ENCODE results near the gene ARFGAP3.

ARFGAP3 gene

DNA sequence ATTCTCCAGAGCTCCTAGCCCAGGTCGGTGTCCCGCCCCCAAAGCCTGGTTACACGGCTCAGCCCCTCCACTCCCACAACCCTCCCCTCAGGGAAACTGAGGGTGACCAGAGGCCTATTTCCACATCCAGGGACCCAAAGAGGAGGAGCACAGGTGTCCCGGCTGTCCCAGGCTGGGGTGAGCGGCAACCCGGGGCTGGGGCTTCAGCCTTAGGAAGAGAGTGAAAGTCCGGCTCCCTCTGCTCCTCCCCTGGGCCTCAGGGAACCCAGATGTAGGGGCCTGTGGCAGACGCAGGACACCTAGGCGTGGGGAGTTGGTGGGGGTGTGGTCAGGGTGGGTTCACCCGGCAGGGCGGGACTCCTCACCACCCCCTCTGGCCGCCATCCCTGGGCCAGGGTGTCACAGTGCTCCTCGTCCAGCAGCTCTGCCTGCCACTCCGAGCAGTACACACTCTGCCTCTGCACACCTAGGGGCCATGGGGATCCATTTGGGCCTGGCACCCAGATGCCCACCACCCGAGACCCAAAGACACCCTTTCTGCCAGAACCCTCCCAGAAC, 63.1 kb downstream of the ARFGAP3 start:
- DNase-seq (ENCODE audit: insufficient read length, low spot score) (no peak), FAIRE-seq (no peak)
- TF ChIP-seq POLR2A (IDR thresholded peaks at IDR 0.05; ENCODE audit: low read depth, low read length) (no peak), POLR2AphosphoS5 (IDR thresholded peaks at IDR 0.05; ENCODE audit: low read depth, low read length) (no peak), TAF1 (IDR thresholded peaks at IDR 0.05; ENCODE audit: low read depth, low read length) (no peak), PAX5 (IDR thresholded peaks at IDR 0.05; ENCODE audit: insufficient read depth, low read length, severe bottlenecking) (no peak), POU2F2 (IDR thresholded peaks at IDR 0.05; ENCODE audit: low read depth, low read length) (no peak), SPI1 (IDR thresholded peaks at IDR 0.05; ENCODE audit: low read depth, low read length) (no peak)

DNA sequence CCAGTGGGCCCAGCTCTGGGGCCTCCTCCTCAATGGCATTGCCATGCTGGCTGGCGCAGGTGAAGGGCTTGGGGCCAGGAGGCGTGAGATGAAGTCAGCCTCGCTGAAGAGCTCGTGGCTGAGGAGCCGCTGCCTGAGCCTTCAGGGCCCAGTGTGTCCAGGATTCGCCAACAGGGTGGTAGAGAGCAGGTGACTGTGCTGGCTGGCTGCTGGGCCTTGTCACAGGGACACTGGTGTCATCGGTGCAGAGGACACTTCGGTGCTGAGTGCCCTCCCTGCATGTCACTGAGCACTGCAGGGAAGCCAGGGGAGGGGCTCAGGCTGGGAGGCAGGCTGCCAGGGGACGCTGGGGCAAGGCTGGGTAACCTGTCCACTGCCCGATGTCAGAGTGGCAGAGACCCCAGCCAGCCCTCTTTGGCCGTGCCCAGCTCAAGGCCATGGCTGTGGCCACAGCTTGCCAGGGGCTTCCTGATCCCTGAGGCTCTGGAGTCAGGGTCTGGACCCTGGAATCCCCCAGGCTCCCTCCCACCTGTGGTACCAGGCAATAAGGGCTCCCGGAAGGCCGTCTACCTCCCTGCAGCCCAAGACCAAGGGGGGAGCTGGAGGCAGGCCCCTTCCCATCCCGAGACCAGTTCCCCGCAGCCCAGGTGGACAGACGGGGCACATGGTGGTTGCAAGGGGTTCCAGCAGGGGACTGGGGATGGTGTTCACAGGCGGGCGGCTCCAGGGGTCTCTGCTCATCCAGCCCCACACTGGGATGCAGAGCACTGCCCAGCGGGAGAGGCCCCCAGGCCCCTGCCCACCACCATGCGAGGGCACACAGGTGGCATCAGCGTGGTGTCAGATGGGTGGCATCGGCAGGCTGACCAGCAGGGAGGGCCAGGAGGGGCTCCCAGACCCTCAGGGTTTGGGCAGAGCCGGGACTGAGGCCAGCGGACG, 63.9 kb downstream of the ARFGAP3 start:
- FAIRE-seq: no peak
- no peak for TF ChIP-seq SPI1 (IDR thresholded peaks at IDR 0.05; ENCODE audit: low read depth, low read length)
- no peak for TF ChIP-seq POLR2AphosphoS5 (IDR thresholded peaks at IDR 0.05; ENCODE audit: low read depth, low read length)
- TF ChIP-seq PAX5 (IDR thresholded peaks at IDR 0.05; ENCODE audit: insufficient read depth, low read length, severe bottlenecking): no peak
- no peak for DNase-seq (ENCODE audit: insufficient read length, low spot score)

DNA sequence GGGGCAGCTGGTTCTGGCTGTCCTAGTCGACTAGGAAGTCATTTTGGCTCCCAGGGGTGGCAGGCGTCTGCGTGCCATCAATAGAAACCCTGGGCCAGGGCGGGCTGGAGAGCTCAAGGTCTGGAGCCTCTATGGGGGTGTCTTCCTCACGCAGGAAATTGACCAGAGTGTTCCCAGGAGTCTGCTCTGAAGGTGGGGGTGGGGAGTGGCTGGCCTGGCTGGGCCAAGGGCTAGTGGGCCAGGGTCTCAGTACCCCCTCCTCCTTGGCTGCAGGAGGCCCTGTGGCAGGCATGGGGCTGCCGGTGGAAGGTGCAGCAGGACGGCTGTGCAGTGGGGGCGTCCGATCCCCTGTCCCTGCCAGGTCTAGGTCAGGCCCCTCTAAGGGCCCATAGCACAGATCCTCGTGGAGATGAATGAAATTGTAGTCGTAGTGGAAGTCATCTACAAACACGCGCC, 64.6 kb downstream of the ARFGAP3 start:
- TF ChIP-seq PAX5 (IDR thresholded peaks at IDR 0.05; ENCODE audit: insufficient read depth, low read length, severe bottlenecking) (no peak), POLR2AphosphoS5 (IDR thresholded peaks at IDR 0.05; ENCODE audit: low read depth, low read length) (no peak), POLR2A (IDR thresholded peaks at IDR 0.05; ENCODE audit: low read depth, low read length) (no peak), POU2F2 (IDR thresholded peaks at IDR 0.05; ENCODE audit: low read depth, low read length) (no peak), TAF1 (IDR thresholded peaks at IDR 0.05; ENCODE audit: low read depth, low read length) (no peak), SPI1 (IDR thresholded peaks at IDR 0.05; ENCODE audit: low read depth, low read length) (no peak)
- DNase-seq (ENCODE audit: insufficient read length, low spot score) (no peak), FAIRE-seq (no peak)

DNA sequence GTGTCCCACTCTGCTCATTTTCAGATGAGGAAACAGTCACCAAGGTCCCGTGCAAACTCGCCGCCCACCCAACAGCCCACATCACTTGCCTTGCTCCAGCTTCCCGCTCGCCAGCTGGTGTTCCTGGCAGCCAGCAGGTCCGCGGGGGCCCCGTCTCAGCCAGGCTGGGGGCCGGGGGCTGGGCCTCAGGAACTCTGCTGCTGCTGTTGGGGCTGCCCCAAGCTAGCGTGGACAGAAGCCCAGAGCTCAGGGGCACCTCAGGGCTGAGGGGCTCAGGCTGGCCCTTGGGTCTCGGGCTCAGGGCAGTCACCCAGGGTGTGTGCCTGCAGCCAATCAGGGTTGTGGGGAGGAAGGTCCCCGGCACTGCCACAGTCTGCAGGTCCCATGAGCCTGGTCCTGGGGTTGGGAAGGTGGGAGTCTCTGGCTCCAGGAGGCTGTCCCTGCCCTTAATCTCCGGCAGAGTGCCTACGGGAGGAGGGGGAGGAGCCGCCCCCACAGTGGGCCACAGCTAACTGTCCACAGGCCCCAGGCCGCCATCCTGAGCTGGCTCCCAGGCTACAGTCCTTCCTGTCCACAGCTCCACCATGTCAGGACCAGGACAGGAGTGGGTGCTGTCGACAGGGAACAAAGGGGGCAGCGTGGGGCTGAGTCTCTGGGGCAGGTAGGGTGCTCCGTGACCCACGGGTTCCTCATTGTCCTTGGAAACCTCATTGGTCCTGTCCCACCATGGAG, 65.2 kb downstream of the ARFGAP3 start:
- no peak for FAIRE-seq
- TF ChIP-seq POLR2A (IDR thresholded peaks at IDR 0.05; ENCODE audit: low read depth, low read length) (no peak), POU2F2 (IDR thresholded peaks at IDR 0.05; ENCODE audit: low read depth, low read length) (no peak), SPI1 (IDR thresholded peaks at IDR 0.05; ENCODE audit: low read depth, low read length) (no peak), TAF1 (IDR thresholded peaks at IDR 0.05; ENCODE audit: low read depth, low read length) (no peak), PAX5 (IDR thresholded peaks at IDR 0.05; ENCODE audit: insufficient read depth, low read length, severe bottlenecking) (no peak)
- no peak for DNase-seq (ENCODE audit: insufficient read length, low spot score)

DNA sequence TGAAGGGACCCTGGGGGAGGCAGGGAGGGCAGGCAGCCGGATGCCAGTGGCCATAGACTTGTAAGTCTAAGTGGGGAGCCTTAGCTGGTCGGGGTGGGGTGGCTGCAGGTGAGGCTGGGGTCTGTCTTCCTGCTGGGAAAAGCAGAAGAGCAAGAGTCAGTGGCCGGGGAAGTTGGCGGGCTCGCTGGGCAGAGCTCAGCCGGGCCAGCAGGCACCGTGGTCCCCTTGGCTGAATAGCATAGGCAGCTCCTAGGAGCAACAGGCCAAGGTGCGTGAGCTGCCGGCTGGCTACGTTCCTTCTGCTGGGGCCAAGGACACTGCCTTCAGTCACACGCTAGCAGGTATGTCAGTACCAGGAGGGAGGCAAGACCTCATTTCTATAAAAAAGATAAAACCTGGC, 68.6 kb downstream of the ARFGAP3 start:
- no peak for DNase-seq (ENCODE audit: insufficient read length, low spot score)
- no peak for FAIRE-seq
- no peak for TF ChIP-seq SPI1 (IDR thresholded peaks at IDR 0.05; ENCODE audit: low read depth, low read length)
- no peak for TF ChIP-seq POLR2AphosphoS5 (IDR thresholded peaks at IDR 0.05; ENCODE audit: low read depth, low read length)
- no peak for TF ChIP-seq TAF1 (IDR thresholded peaks at IDR 0.05; ENCODE audit: low read depth, low read length)
- no peak for TF ChIP-seq POLR2A (IDR thresholded peaks at IDR 0.05; ENCODE audit: low read depth, low read length)
- no peak for TF ChIP-seq POU2F2 (IDR thresholded peaks at IDR 0.05; ENCODE audit: low read depth, low read length)
- no peak for TF ChIP-seq PAX5 (IDR thresholded peaks at IDR 0.05; ENCODE audit: insufficient read depth, low read length, severe bottlenecking)

DNA sequence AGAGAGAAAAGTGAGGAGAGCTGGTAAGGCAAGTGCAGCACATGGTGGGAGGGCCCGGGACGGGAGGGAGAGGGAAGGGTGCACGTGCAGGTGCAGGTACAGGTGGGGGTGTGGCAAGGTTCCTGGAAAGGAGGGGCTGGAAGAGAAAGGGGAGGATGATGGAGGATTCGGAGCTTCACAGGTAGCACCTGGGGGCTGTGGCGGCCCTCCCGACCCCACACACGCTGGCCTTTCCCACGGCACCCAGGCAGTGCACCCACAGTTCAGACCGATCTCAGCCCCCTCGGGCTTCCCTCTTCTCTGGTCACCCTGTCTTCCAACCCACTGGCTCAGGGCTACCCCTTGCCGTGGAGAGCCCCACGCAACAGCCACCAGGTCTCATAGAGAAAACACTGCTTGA, 69.1 kb downstream of the ARFGAP3 start:
- FAIRE-seq (no peak), DNase-seq (ENCODE audit: insufficient read length, low spot score) (no peak)
- TF ChIP-seq PAX5 (IDR thresholded peaks at IDR 0.05; ENCODE audit: insufficient read depth, low read length, severe bottlenecking): no peak
- no peak for TF ChIP-seq POU2F2 (IDR thresholded peaks at IDR 0.05; ENCODE audit: low read depth, low read length)
- no peak for TF ChIP-seq POLR2A (IDR thresholded peaks at IDR 0.05; ENCODE audit: low read depth, low read length)
- TF ChIP-seq SPI1 (IDR thresholded peaks at IDR 0.05; ENCODE audit: low read depth, low read length): no peak
- no peak for TF ChIP-seq POLR2AphosphoS5 (IDR thresholded peaks at IDR 0.05; ENCODE audit: low read depth, low read length)
- TF ChIP-seq TAF1 (IDR thresholded peaks at IDR 0.05; ENCODE audit: low read depth, low read length): no peak

DNA sequence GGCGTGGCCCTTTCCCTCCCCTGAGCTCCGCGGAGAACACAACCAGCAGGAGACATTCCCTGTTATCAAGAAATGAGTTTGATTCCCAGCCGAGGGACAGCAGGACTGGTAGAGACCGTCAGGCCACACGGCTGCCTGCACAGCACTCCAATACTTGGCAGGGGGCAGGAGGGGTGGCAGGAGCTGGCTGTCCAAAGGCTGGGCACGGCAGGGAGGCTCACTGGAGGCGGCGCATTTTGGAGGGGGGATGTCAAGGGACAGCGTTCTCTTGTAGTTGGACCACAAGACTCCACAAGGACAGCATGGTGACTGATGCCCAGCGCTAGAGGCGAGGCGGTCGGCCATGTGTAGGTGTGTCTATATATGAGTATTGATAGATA, 69.7 kb downstream of the ARFGAP3 start:
- FAIRE-seq (no peak), DNase-seq (ENCODE audit: insufficient read length, low spot score) (no peak)
- no peak for TF ChIP-seq TAF1 (IDR thresholded peaks at IDR 0.05; ENCODE audit: low read depth, low read length)
- no peak for TF ChIP-seq SPI1 (IDR thresholded peaks at IDR 0.05; ENCODE audit: low read depth, low read length)
- no peak for TF ChIP-seq POLR2A (IDR thresholded peaks at IDR 0.05; ENCODE audit: low read depth, low read length)
- TF ChIP-seq POU2F2 (IDR thresholded peaks at IDR 0.05; ENCODE audit: low read depth, low read length): no peak
- TF ChIP-seq POLR2AphosphoS5 (IDR thresholded peaks at IDR 0.05; ENCODE audit: low read depth, low read length): no peak
- no peak for TF ChIP-seq PAX5 (IDR thresholded peaks at IDR 0.05; ENCODE audit: insufficient read depth, low read length, severe bottlenecking)

DNA sequence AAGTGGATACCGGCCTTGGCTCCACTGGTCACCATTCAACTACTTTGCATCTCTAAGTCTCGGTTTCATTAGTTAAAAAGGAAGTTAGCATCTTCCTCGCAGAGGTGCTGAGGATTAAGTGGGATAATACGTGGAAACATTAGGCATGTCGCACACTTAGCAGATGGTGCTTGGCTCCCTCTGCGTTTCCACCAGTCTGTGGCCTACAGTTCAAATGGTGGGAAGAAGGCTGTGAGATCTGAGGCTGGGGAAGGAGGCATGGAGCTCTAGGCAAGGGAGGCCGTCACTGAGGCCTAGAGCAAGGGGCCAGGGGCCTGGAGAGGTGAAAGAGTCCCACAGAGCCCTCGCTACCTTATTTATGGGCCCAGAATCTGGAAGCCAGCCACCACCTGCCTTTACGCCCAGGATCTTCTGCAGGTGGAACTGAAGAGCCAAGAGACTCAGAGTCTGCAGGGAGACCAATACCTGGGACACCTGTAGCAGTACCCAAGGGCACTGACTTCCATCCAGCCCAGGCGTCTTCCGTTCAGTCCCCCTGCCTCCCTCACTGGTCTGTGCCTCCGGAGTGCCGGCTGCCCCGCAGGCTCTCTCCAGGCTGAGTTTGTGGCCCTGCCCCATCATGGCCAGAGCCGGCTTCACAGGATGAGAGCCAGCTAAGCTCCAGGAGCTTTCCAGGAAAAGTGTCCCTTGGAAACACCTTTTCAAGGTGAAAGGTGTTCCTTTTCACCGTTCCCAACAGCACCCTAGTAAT, 70.3 kb downstream of the ARFGAP3 start:
- TF ChIP-seq POLR2AphosphoS5 (IDR thresholded peaks at IDR 0.05; ENCODE audit: low read depth, low read length): no peak
- TF ChIP-seq POU2F2 (IDR thresholded peaks at IDR 0.05; ENCODE audit: low read depth, low read length): no peak
- TF ChIP-seq SPI1 (IDR thresholded peaks at IDR 0.05; ENCODE audit: low read depth, low read length): no peak
- TF ChIP-seq POLR2A (IDR thresholded peaks at IDR 0.05; ENCODE audit: low read depth, low read length): no peak
- no peak for TF ChIP-seq PAX5 (IDR thresholded peaks at IDR 0.05; ENCODE audit: insufficient read depth, low read length, severe bottlenecking)
- TF ChIP-seq TAF1 (IDR thresholded peaks at IDR 0.05; ENCODE audit: low read depth, low read length): no peak
- DNase-seq (ENCODE audit: insufficient read length, low spot score): no peak
- peak; percentile 72 for FAIRE-seq

All from GM12891 (cell line).